HepG2 (cell line): ENCODE results near the gene MRPS17. TPM values are rescaled to one million over a fixed set of nuclear protein-coding genes. Genes with fewer than 3 reads are reported as not detected.

Experiments used
- ATAC-seq: fragments of 200-7000 bp; cut with Tn5 transposase; 3 replicates; pipeline ENCODE4 v1.9.1; 2020; ENCODE audit warnings: mild to moderate bottlenecking, moderate library complexity
- BruUV-seq: library from RNA; stranded (reverse); fragments of 400-500 nt; replicated peaks from 2 replicates; lab custom pipeline; 2021; lab: Mats Ljungman, UMichigan
- CTCF ChIA-PET: fragments of 300-600 bp; formaldehyde crosslinking; extraction: SDS; loops from one replicate; lab custom pipeline; 2021; ENCODE audit warnings: low total read pairs, inconsistent platforms, low intra/inter-chr PET ratio; lab: Yijun Ruan, JAX
- POLR2A ChIA-PET: fragments of 350-600 bp; sonication (Branson Sonifier 250); formaldehyde crosslinking; loops from one replicate; lab custom pipeline; 2020; ENCODE audit warnings: antibody characterized with exemption, inconsistent platforms; lab: Yijun Ruan, JAX
- DNase-seq: peaks from one replicate; pipeline ENCODE4 v3.0.0-alpha.2; 2015; ENCODE audit warnings: low spot score
- FAIRE-seq: peaks from 3 replicates; lab custom pipeline; 2011; peaks lifted over from hg19 to GRCh38; lab: Jason Lieb, UNC
- H2AFZ ChIP-seq: one replicate; pipeline ENCODE4 v1.6.1; 2011; ENCODE audit warnings: low read length, inconsistent platforms
- H3K27ac ChIP-seq: fragments of 300-600 bp; 3 replicates; pipeline ENCODE4 v1.8.0; 2011; ENCODE audit warnings: mixed run types, mild to moderate bottlenecking, mixed read lengths, low read length, inconsistent platforms; ENCODE audit not compliant: insufficient read depth; ENCODE audit errors: extremely low read length
- H3K27me3 ChIP-seq, 2 experiments: fragments of 200-600 bp in 1 of 2; 2 replicates in 1 of 2; 3 replicates in 1 of 2; pipeline versions ENCODE4 v1.6.0 to v1.8.0; 2011; ENCODE audit warnings: low read length in 2 of 2, mild to moderate bottlenecking in 2 of 2, moderate library complexity in 2 of 2, inconsistent platforms in 1 of 2; ENCODE audit not compliant: insufficient read depth in 2 of 2, control insufficient read depth in 1 of 2
- H3K36me3 ChIP-seq, 2 experiments: fragments of 200-600 bp in 1 of 2; replicated peaks in 1 of 2; 2 replicates in 1 of 2; 3 replicates in 1 of 2; pipeline versions ENCODE4 v1.5.1 to v1.8.0; 2011; ENCODE audit warnings: low read length in 2 of 2, inconsistent platforms in 1 of 2; ENCODE audit not compliant: insufficient read depth in 2 of 2, control insufficient read depth in 1 of 2
- H3K4me1 ChIP-seq: 2 replicates; pipeline ENCODE4 v1.5.1; 2012; ENCODE audit warnings: low read length, inconsistent platforms; ENCODE audit not compliant: insufficient read depth
- H3K4me2 ChIP-seq: 2 replicates; pipeline ENCODE4 v1.6.0; 2011; ENCODE audit warnings: low read depth, low read length, inconsistent platforms
- H3K4me3 ChIP-seq, 3 experiments: fragments of 200-600 bp in 1 of 3; sonication (generic), shearing (Covaris generic) in 1 of 3; replicated peaks in 1 of 3; 2 replicates each; pipeline ENCODE4 v1.5.1; 2011 to 2016; ENCODE audit warnings: low read length in 3 of 3, inconsistent platforms in 2 of 3, low read depth in 2 of 3, mild to moderate bottlenecking in 2 of 3, control low read depth in 1 of 3, mixed read lengths in 1 of 3; ENCODE audit not compliant: insufficient read depth in 1 of 3
- H3K79me2 ChIP-seq: one replicate; pipeline ENCODE4 v1.6.1; 2011; ENCODE audit warnings: low read length, inconsistent platforms; ENCODE audit not compliant: insufficient read depth
- H3K9ac ChIP-seq: 2 replicates; pipeline ENCODE4 v1.6.0; 2011; ENCODE audit warnings: mild to moderate bottlenecking, low read depth, low read length, inconsistent platforms; ENCODE audit not compliant: insufficient read depth
- H3K9me3 ChIP-seq: 2 replicates; pipeline ENCODE4 v1.5.1; 2012; ENCODE audit warnings: mild to moderate bottlenecking, low read length
- H4K20me1 ChIP-seq: 2 replicates; pipeline ENCODE4 v1.6.0; 2011; ENCODE audit warnings: inconsistent platforms, mild to moderate bottlenecking, low read length, moderate library complexity; ENCODE audit not compliant: insufficient read depth
- AGO1 ChIP-seq: fragments of 200-400 bp; formaldehyde crosslinking; IDR thresholded peaks from 2 replicates; pipeline ENCODE4 v1.6.1; 2017; ENCODE audit warnings: mild to moderate bottlenecking, low read depth, low read length, moderate library complexity; ENCODE audit not compliant: poor library complexity, severe bottlenecking
- FLYWCH1 ChIP-seq: sonication (generic); formaldehyde crosslinking; IDR thresholded peaks from 2 replicates; pipeline ENCODE4 v1.8.1; 2023; ENCODE audit warnings: mild to moderate bottlenecking, missing genetic modification reagents
- GATAD2A ChIP-seq: IDR thresholded peaks from 2 replicates; pipeline ENCODE4 v1.6.1; 2016
- MXD4 ChIP-seq: IDR thresholded peaks from 2 replicates; pipeline ENCODE4 v1.6.1; 2016; ENCODE audit warnings: mild to moderate bottlenecking, missing biosample characterization, missing genetic modification reagents
- NCOA2 ChIP-seq: sonication (generic); formaldehyde crosslinking; IDR thresholded peaks from 2 replicates; pipeline ENCODE4 v1.8.0; 2022; ENCODE audit warnings: inconsistent platforms
- NKX3-1 ChIP-seq: sonication (generic); formaldehyde crosslinking; IDR thresholded peaks from 2 replicates; pipeline ENCODE4 v1.5.0; 2020; ENCODE audit warnings: missing genetic modification reagents
- NR2F2 ChIP-seq: IDR thresholded peaks from 2 replicates; pipeline ENCODE4 v1.6.1; 2012; ENCODE audit warnings: low read depth, inconsistent platforms, borderline replicate concordance
- RARA ChIP-seq: IDR thresholded peaks from 2 replicates; pipeline ENCODE4 v1.6.1; 2016; ENCODE audit warnings: missing genetic modification reagents, missing compliant biosample characterization
- TBL1XR1 ChIP-seq: fragments of 150-350 bp; IDR thresholded peaks from 2 replicates; pipeline ENCODE4 v1.6.1; 2014; ENCODE audit warnings: borderline replicate concordance, low read length; ENCODE audit not compliant: partially characterized antibody
- YEATS4 ChIP-seq: sonication (generic); formaldehyde crosslinking; IDR thresholded peaks from 2 replicates; pipeline ENCODE4 v1.4.0; 2020; ENCODE audit warnings: missing genetic modification reagents, borderline replicate concordance
- ZFP90 ChIP-seq: sonication (generic); formaldehyde crosslinking; IDR thresholded peaks from 2 replicates; pipeline ENCODE4 v1.8.0; 2022; ENCODE audit warnings: missing genetic modification reagents, mild to moderate bottlenecking, inconsistent platforms, borderline replicate concordance
- ZIK1 ChIP-seq: sonication (generic); formaldehyde crosslinking; IDR thresholded peaks from 2 replicates; pipeline ENCODE4 v1.5.0; 2020; ENCODE audit warnings: mild to moderate bottlenecking, low read depth, missing genetic modification reagents, borderline replicate concordance
- ZMYM3 ChIP-seq: sonication (generic); formaldehyde crosslinking; IDR thresholded peaks from 2 replicates; pipeline ENCODE4 v1.5.1; 2020; ENCODE audit warnings: mild to moderate bottlenecking, missing genetic modification reagents
- ZNF484 ChIP-seq: sonication (generic); formaldehyde crosslinking; IDR thresholded peaks from 2 replicates; pipeline ENCODE4 v1.5.1; 2020; ENCODE audit warnings: mild to moderate bottlenecking, low read depth, missing genetic modification reagents, borderline replicate concordance
- ZNF691 ChIP-seq: sonication (generic); formaldehyde crosslinking; IDR thresholded peaks from 2 replicates; pipeline ENCODE4 v1.4.0; 2020; ENCODE audit warnings: missing genetic modification reagents, low read depth, mild to moderate bottlenecking, borderline replicate concordance
- ZNF75D ChIP-seq: sonication (generic); formaldehyde crosslinking; IDR thresholded peaks from 2 replicates; pipeline ENCODE4 v1.8.1; 2023; ENCODE audit warnings: missing genetic modification reagents, mild to moderate bottlenecking, borderline replicate concordance
- ZNF770 ChIP-seq: sonication (generic); formaldehyde crosslinking; IDR thresholded peaks from 2 replicates; pipeline ENCODE4 v1.5.0; 2020; ENCODE audit warnings: mild to moderate bottlenecking, missing genetic modification reagents
- WGBS: methylation state at CpG from one replicate; pipeline ENCODE4 v1.1.6; 2017; ENCODE audit warnings: low lambda C conversion rate; 5-methylcytosine and 5-hydroxymethylcytosine counted together
- in situ Hi-C: cut with HindIII; loops from 2 replicates; pipeline ENCODE4 v1.10.0; 2017; ENCODE audit warnings: low pct_unique_long_range_greater_than_20kb; ENCODE audit not compliant: extremely low pct_ligation_motif_present
- intact Hi-C: fragments of 100-400 bp; cut with micrococcal nuclease; formaldehyde crosslinking; loops from one replicate; pipeline ENCODE4 v1.10.0; 2022; ENCODE audit not compliant: unreplicated experiment
- polyA plus RNA-seq, 8 experiments: library from polyadenylated mRNA; depleted of rRNA in 3 of 8; stranded (reverse) in 7 of 8; unstranded in 1 of 8; fragments of >200 nt; fragmentation: Illumina TruSeq in 4 of 8; extraction: Trizol in 4 of 8; gene quantifications; 2 replicates each; pipeline versions ENCODE4 v1.2.1 to v1.2.3, GENCODE V29; 2011 to 2016; ENCODE audit warnings: low read depth in 4 of 8, missing spikeins in 1 of 8, mixed read lengths in 1 of 8; ENCODE audit not compliant: insufficient read depth in 1 of 8
- total RNA-seq, 5 experiments: library from RNA; depleted of rRNA; stranded (reverse); fragments of >200 nt; fragmentation: Illumina TruSeq; extraction: Trizol; gene quantifications; 2 replicates each; pipeline ENCODE4 v1.2.3, GENCODE V29; 2016; ENCODE audit warnings: low read depth in 1 of 5
- TF ChIP-seq, protein P1 (sequence below): sonication (generic); formaldehyde crosslinking; IDR thresholded peaks from 2 replicates; pipeline ENCODE4 v1.8.0; 2022; ENCODE audit warnings: low read depth, missing genetic modification reagents

The MRPS17 gene
- total and polyA plus RNA-seq, 2 of the 13 experiments (the other 11 are each of a cell fraction or from before 2014, with no cell fraction given), result 14.9 to 31.3 TPM

- TF ChIP-seq, protein P1, sequence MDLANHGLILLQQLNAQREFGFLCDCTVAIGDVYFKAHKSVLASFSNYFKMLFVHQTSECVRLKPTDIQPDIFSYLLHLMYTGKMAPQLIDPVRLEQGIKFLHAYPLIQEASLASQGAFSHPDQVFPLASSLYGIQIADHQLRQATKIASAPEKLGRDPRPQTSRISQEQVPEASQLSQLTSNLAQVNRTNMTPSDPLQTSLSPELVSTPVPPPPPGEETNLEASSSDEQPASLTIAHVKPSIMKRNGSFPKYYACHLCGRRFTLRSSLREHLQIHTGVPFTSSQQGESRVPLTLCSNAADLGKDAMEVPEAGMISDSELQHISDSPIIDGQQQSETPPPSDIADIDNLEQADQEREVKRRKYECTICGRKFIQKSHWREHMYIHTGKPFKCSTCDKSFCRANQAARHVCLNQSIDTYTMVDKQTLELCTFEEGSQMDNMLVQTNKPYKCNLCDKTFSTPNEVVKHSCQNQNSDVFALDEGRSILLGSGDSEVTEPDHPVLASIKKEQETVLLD (CRISPR knock-in tag), result no peak
- TF ChIP-seq ZNF691, result no peak
- TF ChIP-seq NR2F2, result no peak
- TF ChIP-seq FLYWCH1 (CRISPR knock-in tag), result no peak
- no peak for TF ChIP-seq ZFP90
- no peak for TF ChIP-seq NCOA2 (CRISPR knock-in tag)
- no peak for TF ChIP-seq GATAD2A
Observed at GRCh38 chr7:55975988-55976633, 24.4 kb downstream of the MRPS17 start (continued).

GRCh38 chr7:55977831-55978230 lies 26.2 kb downstream of the MRPS17 start:
- Histone ChIP-seq H3K36me3 (peaks cover 15 to 48% of the 10 kb centered on the region in 2 experiments), H2AFZ (no peak overlapping the region), H3K4me3 (no peak overlapping the region), H3K4me2 (no peak overlapping the region), H3K4me1 (no peaks in the 10 kb centered on the region), H3K27me3 (no peaks in the 10 kb centered on the region), H3K79me2 (peaks cover 8% of the 10 kb centered on the region), H3K9me3 (no peaks in the 10 kb centered on the region), H3K9ac (no peak overlapping the region), H3K27ac (no peak overlapping the region), H4K20me1 (no peaks in the 10 kb centered on the region)
- ATAC-seq, result no peak
- intact Hi-C loops, result no loop called here
- in situ Hi-C loops, result no loop called here
- FAIRE-seq, result no peak
- CTCF ChIA-PET, result no interaction called here
- POLR2A ChIA-PET, result no interaction called here
- TF ChIP-seq MXD4 (CRISPR knock-in tag) (no peak), ZNF770 (CRISPR knock-in tag) (no peak), AGO1 (no peak), ZNF75D (CRISPR knock-in tag) (no peak), ZIK1 (CRISPR knock-in tag) (no peak), ZNF484 (CRISPR knock-in tag) (no peak), YEATS4 (CRISPR knock-in tag) (no peak), TBL1XR1 (no peak), ZMYM3 (no peak), NKX3-1 (CRISPR knock-in tag) (no peak), RARA (CRISPR knock-in tag) (no peak)
- DNase-seq, result no peak
- no TSS peak for BruUV-seq
- WGBS, result 94% methylated on average over 4 of the region's 4 CpGs
